ENCODE measurements around the gene TMEM63C. TPM values are rescaled to one million over a fixed set of nuclear protein-coding genes. Genes with fewer than 3 reads are reported as not detected.

TMEM63C gene
- total and polyA plus RNA-seq, 2 donors from 2014 or later, result 0.84 to 1.9 TPM

GRCh38 chr14:77212943-77213678 is 31.5 kb downstream of the TMEM63C start:
- no peak for FAIRE-seq
- intact Hi-C loops (cut with DNase I), result no loop called here

DNA sequence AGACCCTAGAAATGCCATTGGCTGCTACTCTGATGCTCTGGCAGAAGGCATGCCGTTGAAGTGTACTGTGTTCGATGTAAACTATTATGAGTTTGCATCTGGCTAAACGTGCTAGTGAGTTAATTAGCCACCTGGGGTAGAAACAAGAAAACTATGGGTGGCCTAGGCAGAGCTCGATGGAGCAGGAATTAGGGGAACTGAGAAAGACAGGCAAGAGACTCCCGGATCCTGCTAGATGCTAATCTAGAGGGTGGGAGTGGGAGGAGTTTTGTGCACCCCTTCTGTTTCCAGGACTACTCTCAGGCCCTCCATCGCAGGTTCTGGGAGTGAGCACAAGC is 32.0 kb downstream of the TMEM63C start:
- no peak for FAIRE-seq
- Histone ChIP-seq H3K36me3 (ENCODE audit: control insufficient read depth in 2 of 3, insufficient read depth in 3 of 3, low read length in 3 of 3) (no peaks in the 10 kb centered on the region), H3K4me3 (ENCODE audit: low read length in 3 of 3) (no peak overlapping the region), H3K9me3 (ENCODE audit: control insufficient read depth in 2 of 3, insufficient read depth in 1 of 3, low read length in 3 of 3) (no peaks in the 10 kb centered on the region), H3K27ac (ENCODE audit: low read depth in 2 of 2, low read length in 2 of 2) (no peak overlapping the region), H3K27me3 (ENCODE audit: control insufficient read depth, insufficient read depth, low read length) (no peaks in the 10 kb centered on the region), H3K4me1 (ENCODE audit: control insufficient read depth in 2 of 3, insufficient read depth in 2 of 3, low read depth in 1 of 3, low read length in 3 of 3) (no peaks in the 10 kb centered on the region), H3K9ac (ENCODE audit: low read length in 3 of 3) (no peak overlapping the region)
- intact Hi-C loops (cut with DNase I), result no loop called here
- no peak for TF ChIP-seq CTCF (IDR thresholded peaks at IDR 0.05; ENCODE audit: borderline replicate concordance, extremely low read depth, insufficient read depth)
- no peak for DNase-seq

More at GRCh38 chr14:77212943-77213678, 31.5 kb downstream of the TMEM63C start:
- TF ChIP-seq CTCF (IDR thresholded peaks at IDR 0.05; ENCODE audit: borderline replicate concordance, extremely low read depth, insufficient read depth), result peak; percentile 38
- Histone ChIP-seq H3K27ac (ENCODE audit: low read depth in 2 of 2, low read length in 2 of 2) (no peak overlapping the region), H3K9me3 (ENCODE audit: control insufficient read depth in 2 of 3, insufficient read depth in 1 of 3, low read length in 3 of 3) (no peaks in the 10 kb centered on the region), H3K36me3 (ENCODE audit: control insufficient read depth in 2 of 3, insufficient read depth in 3 of 3, low read length in 3 of 3) (no peaks in the 10 kb centered on the region), H3K27me3 (ENCODE audit: control insufficient read depth, insufficient read depth, low read length) (no peaks in the 10 kb centered on the region), H3K9ac (ENCODE audit: low read length in 3 of 3) (no peak overlapping the region), H3K4me1 (ENCODE audit: control insufficient read depth in 2 of 3, insufficient read depth in 2 of 3, low read depth in 1 of 3, low read length in 3 of 3) (no peaks in the 10 kb centered on the region), H3K4me3 (ENCODE audit: low read length in 3 of 3) (no peak overlapping the region)
- DNase-seq, result peak; percentile 56 to 68 (median 65)

DNA sequence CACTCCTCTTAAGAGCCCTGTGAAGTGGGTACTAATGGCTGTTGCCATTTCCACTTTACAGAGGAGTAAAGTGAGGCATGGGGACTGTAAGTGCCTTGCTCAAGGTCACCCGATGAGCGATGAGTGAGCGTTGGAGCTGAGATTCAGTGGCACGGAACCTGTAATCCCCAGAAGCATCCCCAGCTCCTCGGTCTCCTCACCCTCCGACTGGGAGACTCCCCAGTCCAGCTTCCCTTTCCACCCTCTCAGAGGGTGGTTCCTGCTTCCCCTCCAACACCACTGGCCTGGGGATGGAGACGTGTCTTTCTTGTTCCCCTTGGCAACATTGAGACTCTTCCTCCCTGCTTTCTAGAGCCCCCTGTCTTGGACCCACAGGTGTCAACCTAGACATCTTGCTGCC is 32.6 kb downstream of the TMEM63C start:
- H3K36me3 ChIP-seq (ENCODE audit: control insufficient read depth in 2 of 3, insufficient read depth in 3 of 3, low read length in 3 of 3), result no peaks in the 10 kb centered on the region
- no peak overlapping the region for H3K9ac ChIP-seq (ENCODE audit: low read length in 3 of 3)
- no peaks in the 10 kb centered on the region for H3K4me1 ChIP-seq (ENCODE audit: control insufficient read depth in 2 of 3, insufficient read depth in 2 of 3, low read depth in 1 of 3, low read length in 3 of 3)
- H3K4me3 ChIP-seq (ENCODE audit: low read length in 3 of 3), result no peak overlapping the region
- FAIRE-seq, result no peak
- no peak for TF ChIP-seq CTCF (IDR thresholded peaks at IDR 0.05; ENCODE audit: borderline replicate concordance, extremely low read depth, insufficient read depth)
- peak in 1 of 5 donors; percentile 10 for DNase-seq
- H3K9me3 ChIP-seq (ENCODE audit: control insufficient read depth in 2 of 3, insufficient read depth in 1 of 3, low read length in 3 of 3), result no peaks in the 10 kb centered on the region
- no peak overlapping the region for H3K27ac ChIP-seq (ENCODE audit: low read depth in 2 of 2, low read length in 2 of 2)
- H3K27me3 ChIP-seq (ENCODE audit: control insufficient read depth, insufficient read depth, low read length), result no peaks in the 10 kb centered on the region
- intact Hi-C loops (cut with DNase I), result no loop called here

DNA sequence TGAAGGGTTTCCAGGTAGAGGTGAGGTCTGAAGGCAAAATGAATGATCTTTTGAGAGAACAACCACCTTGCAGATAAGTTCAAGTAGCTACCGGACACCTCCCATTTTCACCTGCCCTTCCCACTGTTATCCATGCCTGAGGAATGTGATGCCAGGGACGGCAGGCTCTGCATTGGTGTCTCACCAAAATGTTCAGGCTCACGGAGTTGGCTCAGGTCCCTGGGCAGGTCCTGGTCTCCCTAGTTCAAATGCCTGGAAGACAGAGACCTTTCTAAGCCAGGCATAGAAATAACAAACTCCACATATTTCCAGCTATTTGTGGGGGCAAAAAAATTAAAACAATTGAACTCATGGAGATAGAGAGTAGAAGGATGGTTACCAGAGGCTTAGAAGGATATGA is 36.0 kb downstream of the TMEM63C start:
- DNase-seq (no peak), FAIRE-seq (no peak)
- H3K4me1 ChIP-seq (ENCODE audit: control insufficient read depth in 2 of 3, insufficient read depth in 2 of 3, low read depth in 1 of 3, low read length in 3 of 3), result no peaks in the 10 kb centered on the region
- H3K27ac ChIP-seq (ENCODE audit: low read depth in 2 of 2, low read length in 2 of 2), result no peak overlapping the region
- H3K4me3 ChIP-seq (ENCODE audit: low read length in 3 of 3), result no peak overlapping the region
- no peaks in the 10 kb centered on the region for H3K9me3 ChIP-seq (ENCODE audit: control insufficient read depth in 2 of 3, insufficient read depth in 1 of 3, low read length in 3 of 3)
- intact Hi-C loops (cut with DNase I), result no loop called here
- no peak overlapping the region for H3K9ac ChIP-seq (ENCODE audit: low read length in 3 of 3)
- no peak for TF ChIP-seq CTCF (IDR thresholded peaks at IDR 0.05; ENCODE audit: borderline replicate concordance, extremely low read depth, insufficient read depth)
- no peaks in the 10 kb centered on the region for H3K36me3 ChIP-seq (ENCODE audit: control insufficient read depth in 2 of 3, insufficient read depth in 3 of 3, low read length in 3 of 3)
- H3K27me3 ChIP-seq (ENCODE audit: control insufficient read depth, insufficient read depth, low read length), result no peaks in the 10 kb centered on the region

Measured in kidney (tissue), 14 donors.